Natural killer cell (primary cell): ENCODE measurements around the gene TNS3. TPM values are rescaled to one million over a fixed set of nuclear protein-coding genes. Genes with fewer than 3 reads are reported as not detected.

Experiments used
- ATAC-seq, 3 donors: fragments of 150-1000 bp in 2 of 3; fragments of 200-7000 bp in 1 of 3; cut with Tn5 transposase; 1 replicate in 1 of 3; 2 replicates in 2 of 3; pipeline ENCODE4 v1.10.0; 2021; ENCODE audit warnings: mild to moderate bottlenecking in 2 of 3, moderate library complexity in 2 of 3
- DNase-seq, 2 donors: peaks; one replicate each; pipeline versions ENCODE4 v3.0.0 to v3.0.0-alpha.2; 2013 to 2021; ENCODE audit warnings: mixed read lengths in 1 of 2
- H3K27ac ChIP-seq: one replicate; pipeline ENCODE4 v1.5.1; 2013; ENCODE audit warnings: mild to moderate bottlenecking, low read length
- H3K27me3 ChIP-seq: one replicate; pipeline ENCODE4 v1.6.1; 2013; ENCODE audit warnings: low read length; ENCODE audit not compliant: control insufficient read depth, insufficient read depth
- H3K36me3 ChIP-seq: one replicate; pipeline ENCODE4 v1.6.1; 2013; ENCODE audit warnings: low read length; ENCODE audit not compliant: control insufficient read depth, insufficient read depth
- H3K4me1 ChIP-seq: one replicate; pipeline ENCODE4 v1.6.1; 2013; ENCODE audit warnings: low read length; ENCODE audit not compliant: control insufficient read depth, insufficient read depth
- H3K4me3 ChIP-seq: one replicate; pipeline ENCODE4 v1.5.1; 2013; ENCODE audit warnings: low read length
- H3K9me3 ChIP-seq: one replicate; pipeline ENCODE4 v1.6.1; 2013; ENCODE audit warnings: low read length; ENCODE audit not compliant: control insufficient read depth, insufficient read depth
- H3K27ac Mint-ChIP-seq, 2 donors: one replicate each; pipeline ENCODE4 v1.8.0; 2022; ENCODE audit warnings: mild to moderate bottlenecking in 2 of 2, mixed read lengths in 2 of 2, moderate library complexity in 1 of 2
- H3K27me3 Mint-ChIP-seq, 2 donors: one replicate each; pipeline ENCODE4 v1.8.0; 2022; ENCODE audit warnings: low read depth in 2 of 2, mixed read lengths in 2 of 2
- H3K36me3 Mint-ChIP-seq: one replicate; pipeline ENCODE4 v1.8.0; 2022; ENCODE audit warnings: mixed read lengths
- H3K4me1 Mint-ChIP-seq, 2 donors: one replicate each; pipeline ENCODE4 v1.8.0; 2022; ENCODE audit warnings: mixed read lengths in 2 of 2
- H3K4me3 Mint-ChIP-seq: one replicate; pipeline ENCODE4 v1.8.0; 2022; ENCODE audit warnings: mild to moderate bottlenecking, moderate library complexity, mixed read lengths
- H3K9me3 Mint-ChIP-seq, 2 donors: one replicate each; pipeline ENCODE4 v1.8.0; 2022; ENCODE audit warnings: mixed read lengths in 2 of 2
- CTCF ChIP-seq: fragments of 200-600 bp; IDR thresholded peaks from one replicate; pipeline ENCODE4 v1.8.0; 2022; ENCODE audit warnings: antibody characterized with exemption
- WGBS: methylation state at CpG from one replicate; pipeline ENCODE4 v1.1.7; 2013; ENCODE audit warnings: missing lambda C conversion rate; ENCODE audit not compliant: insufficient coverage; 5-methylcytosine and 5-hydroxymethylcytosine counted together
- intact Hi-C: fragments of 100-400 bp; cut with micrococcal nuclease; formaldehyde crosslinking; loops from one replicate; pipeline ENCODE4 v1.14.2; 2022
- total RNA-seq, 4 donors: library from RNA; stranded (reverse); fragments of 120-200 nt in 1 of 4; gene quantifications; one replicate each; pipeline versions ENCODE4 v1.2.3 to v1.2.4, GENCODE V29; 2013 to 2022

Gene TNS3
- total RNA-seq, 3 donors from 2014 or later (not counting 1 experiment from before 2014, with no cell fraction given) = 1.6 to 3.5 (median 2.9) TPM

DNA sequence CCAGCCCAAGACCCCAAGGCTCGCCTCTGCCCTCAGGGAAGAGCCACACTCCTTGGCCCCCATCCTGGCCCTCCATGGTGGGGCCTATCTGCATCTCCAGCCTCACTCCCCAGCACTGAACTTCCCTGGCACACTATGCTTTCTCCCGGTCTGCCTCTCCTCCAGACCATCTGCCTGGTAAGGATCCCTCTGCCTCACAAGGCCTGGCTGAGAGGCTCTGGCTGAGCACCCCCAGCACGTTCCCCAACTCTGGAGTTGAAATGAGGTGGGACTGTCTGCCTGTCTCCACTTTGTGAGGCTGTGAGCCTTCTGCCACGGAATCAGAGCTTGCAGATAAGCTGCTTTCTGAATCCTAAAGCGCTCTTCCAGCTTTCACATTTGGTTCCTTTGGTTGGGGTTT, 220.7 kb downstream of the TNS3 start:
- ATAC-seq (no peak), DNase-seq (no peak)
- H3K36me3 Mint-ChIP-seq = no peaks in the 10 kb centered on the region
- no peaks in the 10 kb centered on the region for H3K9me3 Mint-ChIP-seq
- no peaks in the 10 kb centered on the region for H3K4me1 Mint-ChIP-seq
- no peaks in the 10 kb centered on the region for H3K4me1 ChIP-seq
- no peaks in the 10 kb centered on the region for H3K27me3 Mint-ChIP-seq
- no peak overlapping the region for H3K27ac Mint-ChIP-seq
- H3K4me3 Mint-ChIP-seq = no peak overlapping the region
- H3K27ac ChIP-seq = no peak overlapping the region
- H3K36me3 ChIP-seq = no peaks in the 10 kb centered on the region
- TF ChIP-seq CTCF = no peak
- H3K4me3 ChIP-seq = no peak overlapping the region
- intact Hi-C loops = no loop called here
- H3K27me3 ChIP-seq = no peaks in the 10 kb centered on the region
- H3K9me3 ChIP-seq = no peaks in the 10 kb centered on the region
- 86% methylated on average over 5 of the region's 5 CpGs for WGBS

DNA sequence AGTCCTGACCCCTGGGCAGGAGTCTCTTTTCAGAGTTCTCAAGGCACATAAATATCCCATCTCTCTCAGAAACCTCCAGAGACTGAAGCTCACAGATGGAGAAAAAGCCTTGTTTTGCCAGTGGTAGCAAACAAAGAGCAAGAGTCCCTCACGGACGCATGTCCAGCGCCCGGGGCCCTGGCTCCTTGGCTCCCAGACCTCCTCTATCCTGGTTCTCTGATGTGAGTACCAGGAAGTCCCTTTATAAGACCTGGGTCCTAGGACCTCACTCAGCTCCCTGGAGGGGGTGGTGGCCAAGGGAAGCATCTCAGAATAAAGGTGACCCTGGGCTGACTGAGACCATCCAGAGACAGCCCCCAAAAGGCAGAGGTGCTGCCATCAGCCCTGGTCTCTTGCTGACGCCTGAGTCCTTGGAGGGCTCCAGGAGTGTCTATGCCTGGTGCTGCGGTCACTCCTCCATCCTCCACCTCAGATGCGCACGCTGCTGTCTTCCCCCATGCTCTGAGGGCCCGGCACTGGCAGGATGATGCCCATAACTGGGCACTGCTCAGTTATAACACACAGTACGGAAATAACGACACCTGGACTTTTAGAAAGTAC, 221.5 kb downstream of the TNS3 start:
- no peaks in the 10 kb centered on the region for H3K4me1 Mint-ChIP-seq
- Histone ChIP-seq H3K27me3 (no peaks in the 10 kb centered on the region), H3K27ac (no peak overlapping the region), H3K4me3 (no peak overlapping the region), H3K9me3 (no peaks in the 10 kb centered on the region), H3K4me1 (no peaks in the 10 kb centered on the region), H3K36me3 (no peaks in the 10 kb centered on the region)
- H3K27ac Mint-ChIP-seq = no peak overlapping the region
- no peaks in the 10 kb centered on the region for H3K36me3 Mint-ChIP-seq
- H3K4me3 Mint-ChIP-seq = no peak overlapping the region
- H3K9me3 Mint-ChIP-seq = no peaks in the 10 kb centered on the region
- no peak for TF ChIP-seq CTCF
- DNase-seq (no peak), ATAC-seq (no peak)
- no peaks in the 10 kb centered on the region for H3K27me3 Mint-ChIP-seq
- intact Hi-C loops = no loop called here
- WGBS = 91% methylated on average over 11 of the region's 11 CpGs

DNA sequence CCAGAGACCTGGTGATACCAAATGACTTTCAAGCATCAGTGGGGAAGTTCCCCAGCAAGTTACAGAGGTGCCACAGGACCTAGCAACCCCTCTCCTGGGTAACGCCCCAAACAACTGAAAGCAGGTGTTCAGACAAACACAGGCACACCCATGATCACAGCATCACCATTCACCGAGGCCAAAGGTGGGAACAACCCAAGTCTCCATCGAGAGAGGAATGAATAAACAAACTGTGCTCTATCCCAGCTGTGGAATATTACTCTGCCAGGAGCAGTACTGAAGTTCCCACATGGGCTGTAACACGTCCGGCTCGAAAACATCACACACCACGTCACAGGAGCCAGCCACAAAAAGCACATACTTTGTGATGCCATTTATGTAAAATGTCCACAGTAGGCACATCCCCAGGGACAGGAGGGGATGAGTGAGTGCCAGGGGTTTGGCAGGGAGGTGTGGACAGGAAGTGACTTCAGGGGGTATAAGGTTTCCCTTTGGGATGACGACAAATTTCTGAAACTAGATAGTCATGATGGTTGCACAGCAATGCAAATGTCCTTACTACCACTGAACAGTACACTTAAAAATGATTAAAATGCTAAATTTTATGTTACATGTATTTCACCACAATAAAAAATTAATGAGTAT, 222.8 kb downstream of the TNS3 start:
- Mint-ChIP-seq H3K36me3 (no peaks in the 10 kb centered on the region), H3K27ac (no peak overlapping the region), H3K4me3 (no peak overlapping the region), H3K4me1 (no peaks in the 10 kb centered on the region), H3K27me3 (no peaks in the 10 kb centered on the region), H3K9me3 (no peaks in the 10 kb centered on the region)
- TF ChIP-seq CTCF = no peak
- no peak for ATAC-seq
- 86% methylated on average over 8 of the region's 8 CpGs for WGBS
- no peak for DNase-seq
- no peak overlapping the region for H3K27ac ChIP-seq
- H3K4me1 ChIP-seq = no peaks in the 10 kb centered on the region
- H3K4me3 ChIP-seq = no peak overlapping the region
- intact Hi-C loops = no loop called here
- no peaks in the 10 kb centered on the region for H3K9me3 ChIP-seq
- H3K36me3 ChIP-seq = no peaks in the 10 kb centered on the region
- no peaks in the 10 kb centered on the region for H3K27me3 ChIP-seq

DNA sequence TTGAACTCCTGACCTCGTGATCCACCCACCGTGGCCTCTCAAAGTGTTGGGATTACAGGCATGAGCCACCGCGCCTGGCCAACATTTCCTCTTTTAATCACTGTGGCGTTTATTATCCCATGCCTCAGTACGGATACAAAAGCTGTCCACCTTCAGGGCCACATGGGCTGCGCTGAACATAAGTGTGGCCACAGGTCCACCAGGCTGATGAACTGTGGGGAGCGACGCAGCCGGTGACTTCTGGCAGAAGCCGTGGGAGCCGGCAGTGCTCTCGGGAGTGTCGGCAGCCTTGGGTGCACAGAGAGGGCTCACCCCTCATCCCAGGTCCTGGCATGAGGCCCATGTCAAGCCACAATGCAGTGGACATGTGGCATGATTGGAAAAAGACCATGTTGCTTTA, 223.6 kb downstream of the TNS3 start:
- 95% methylated on average over 14 of the region's 14 CpGs for WGBS
- H3K36me3 Mint-ChIP-seq = no peaks in the 10 kb centered on the region
- no peak for TF ChIP-seq CTCF
- no peak overlapping the region for H3K27ac Mint-ChIP-seq
- H3K4me1 Mint-ChIP-seq = no peaks in the 10 kb centered on the region
- intact Hi-C loops = no loop called here
- H3K27me3 Mint-ChIP-seq = no peaks in the 10 kb centered on the region
- H3K4me3 Mint-ChIP-seq = no peak overlapping the region
- ATAC-seq (no peak), DNase-seq (no peak)
- H3K4me1 ChIP-seq = no peaks in the 10 kb centered on the region
- H3K36me3 ChIP-seq = no peaks in the 10 kb centered on the region
- no peak overlapping the region for H3K27ac ChIP-seq
- no peaks in the 10 kb centered on the region for H3K9me3 ChIP-seq
- H3K4me3 ChIP-seq = no peak overlapping the region
- no peaks in the 10 kb centered on the region for H3K9me3 Mint-ChIP-seq
- no peaks in the 10 kb centered on the region for H3K27me3 ChIP-seq
